K562 (cell line): ENCODE measurements around the gene NR2F1.

Experiments used
- HDAC3 ChIP-seq: fragments of 450-650 bp; IDR thresholded peaks from 2 replicates; pipeline ENCODE4 v1.6.1; 2018; ENCODE audit warnings: borderline replicate concordance, mild to moderate bottlenecking, moderate library complexity; ENCODE audit not compliant: partially characterized antibody
- MEIS2 ChIP-seq: fragments of 450-650 bp; IDR thresholded peaks from 2 replicates; pipeline ENCODE4 v1.6.1; 2014; ENCODE audit warnings: mild to moderate bottlenecking; ENCODE audit not compliant: partially characterized antibody
- ZNF551 ChIP-seq: fragments of 250-450 bp; sonication (Bioruptor Pico); IDR thresholded peaks from 2 replicates; pipeline ENCODE4 v1.5.0; 2021; ENCODE audit warnings: mild to moderate bottlenecking, moderate library complexity

GRCh38 chr5:93603078-93603792 is 20.2 kb downstream of the NR2F1 start:
- TF ChIP-seq ZNF551 (CRISPR knock-in tag): no peak
- TF ChIP-seq MEIS2: no peak
- no peak for TF ChIP-seq HDAC3
